Caco-2 (cell line): Measurements from ENCODE around the gene CSH2. TPM values are rescaled to one million over a fixed set of nuclear protein-coding genes. Genes with fewer than 3 reads are reported as not detected.

Experiments used
- BruUV-seq: library from RNA; stranded (reverse); fragments of 400-500 nt; replicated peaks from 2 replicates; lab custom pipeline; 2021; lab: Mats Ljungman, UMichigan
- CTCF ChIA-PET: fragments of 300-600 bp; sonication (Branson Sonifier 250); formaldehyde crosslinking; loops from one replicate; lab custom pipeline; 2022; ENCODE audit warnings: antibody characterized with exemption; lab: Charles Lee
- POLR2A ChIA-PET: fragments of 300-600 bp; sonication (Branson Sonifier 250); formaldehyde crosslinking; loops from one replicate; lab custom pipeline; 2022; ENCODE audit warnings: antibody characterized with exemption; lab: Charles Lee
- DNase-seq, 2 experiments: peaks; one replicate each; pipeline versions ENCODE4 v3.0.0 to v3.0.0-alpha.2; 2020 to 2022
- H3K27me3 ChIP-seq: replicated peaks from 2 replicates; pipeline ENCODE4 v1.6.0; 2011; ENCODE audit warnings: low read length; ENCODE audit not compliant: control insufficient read depth, insufficient read depth
- H3K36me3 ChIP-seq: 2 replicates; pipeline ENCODE4 v1.5.1; 2011; ENCODE audit warnings: low read length; ENCODE audit not compliant: control insufficient read depth, insufficient read depth
- H3K4me1 ChIP-seq: fragments of 250-450 bp; sonication (Bioruptor Pico); 2 replicates; pipeline ENCODE4 v1.5.1; 2020; ENCODE audit warnings: mild to moderate bottlenecking
- H3K4me3 ChIP-seq: 2 replicates; pipeline ENCODE4 v1.5.1; 2011; ENCODE audit warnings: low read depth, mild to moderate bottlenecking, control low read depth, low read length
- H3K9me3 ChIP-seq: fragments of 250-450 bp; sonication (Bioruptor Pico); 2 replicates; pipeline ENCODE4 v1.5.1; 2020; ENCODE audit warnings: mild to moderate bottlenecking, moderate library complexity
- H3K27ac Mint-ChIP-seq: one replicate; pipeline ENCODE4 v1.8.0; 2022; ENCODE audit warnings: mixed read lengths; ENCODE audit not compliant: unreplicated experiment
- H3K27me3 Mint-ChIP-seq: one replicate; pipeline ENCODE4 v1.8.0; 2022; ENCODE audit warnings: mixed read lengths; ENCODE audit not compliant: insufficient read depth, unreplicated experiment
- H3K36me3 Mint-ChIP-seq: one replicate; pipeline ENCODE4 v1.8.0; 2022; ENCODE audit warnings: mild to moderate bottlenecking, mixed read lengths; ENCODE audit not compliant: insufficient read depth, unreplicated experiment
- H3K4me1 Mint-ChIP-seq: one replicate; pipeline ENCODE4 v1.8.0; 2022; ENCODE audit warnings: low read depth, mixed read lengths; ENCODE audit not compliant: unreplicated experiment
- H3K4me3 Mint-ChIP-seq: one replicate; pipeline ENCODE4 v1.8.0; 2022; ENCODE audit warnings: mild to moderate bottlenecking, moderate library complexity, mixed read lengths; ENCODE audit not compliant: unreplicated experiment
- H3K9me3 Mint-ChIP-seq: one replicate; pipeline ENCODE4 v1.8.0; 2022; ENCODE audit warnings: mixed read lengths; ENCODE audit not compliant: unreplicated experiment
- CTCF ChIP-seq, 2 experiments: fragments of 200-600 bp in 1 of 2; IDR thresholded peaks; 1 replicate in 1 of 2; 2 replicates in 1 of 2; pipeline versions ENCODE4 v1.5.1 to v1.8.0; 2011 to 2022; ENCODE audit warnings: antibody characterized with exemption in 1 of 2, control low read depth in 1 of 2, inconsistent platforms in 1 of 2, low read depth in 1 of 2, low read length in 1 of 2, mild to moderate bottlenecking in 1 of 2, moderate library complexity in 1 of 2; ENCODE audit not compliant: insufficient read depth in 1 of 2, severe bottlenecking in 1 of 2, unreplicated experiment in 1 of 2
- intact Hi-C: fragments of 100-400 bp; cut with micrococcal nuclease; formaldehyde crosslinking; loops from one replicate; pipeline ENCODE4 v1.10.0; 2022; ENCODE audit not compliant: unreplicated experiment
- total RNA-seq: library from RNA; stranded (reverse); gene quantifications from 2 replicates; pipeline ENCODE4 v1.2.3, GENCODE V29; 2022

Gene CSH2
- total RNA-seq, 1 experiment from 2014 or later: not detected

- H3K36me3 ChIP-seq: peaks cover 12% of the 10 kb centered on the region
- CTCF ChIA-PET: interaction anchor here (0.6 to 0.9 kb wide), 3 partner anchors 11 to 1215 kb away, joined by 3 to 4 read pairs (median 3); no protein-coding TSS in a partner anchor
- peak overlapping the region; percentile 15 for H3K27ac Mint-ChIP-seq
These were observed 43.2 kb downstream of the CSH2 start for GRCh38 chr17:63830278-63830677.

GRCh38 chr17:63828936-63829335 is 44.5 kb downstream of the CSH2 start:
- H3K36me3 Mint-ChIP-seq: peaks cover 97% of the 10 kb centered on the region
- Histone ChIP-seq H3K36me3 (peaks cover 11% of the 10 kb centered on the region), H3K4me3 (no peak overlapping the region), H3K9me3 (no peaks in the 10 kb centered on the region), H3K27me3 (no peaks in the 10 kb centered on the region), H3K4me1 (peaks cover 16% of the 10 kb centered on the region; the same call in 1 of the 2 replicates)
- H3K4me3 Mint-ChIP-seq: peak overlapping the region; percentile 36
- ChIA-PET POLR2A (no interaction called here), CTCF (interaction anchor here (1.2 kb wide), 1 partner anchor 11 kb away, joined by 4 read pairs; no protein-coding TSS in a partner anchor)
- no peak for TF ChIP-seq CTCF (IDR thresholded peaks at IDR 0.05; ENCODE audit: insufficient read depth in 1 of 2, low read depth in 1 of 2, low read length in 1 of 2, severe bottlenecking in 1 of 2, unreplicated experiment in 1 of 2)
- H3K4me1 Mint-ChIP-seq: peaks cover 17% of the 10 kb centered on the region
- intact Hi-C loops: loop anchor here (5.0 to 10.0 kb wide), 2 partner anchors 57 to 134 kb away; partner anchors contain the start of genes CCDC47 and DDX42
- H3K9me3 Mint-ChIP-seq: no peaks in the 10 kb centered on the region
- DNase-seq: no peak
- no TSS peak for BruUV-seq
- no peak overlapping the region for H3K27ac Mint-ChIP-seq
- no peaks in the 10 kb centered on the region for H3K27me3 Mint-ChIP-seq

More at GRCh38 chr17:63830278-63830677, 43.2 kb downstream of the CSH2 start:
- no TSS peak for BruUV-seq
- Mint-ChIP-seq H3K9me3 (no peaks in the 10 kb centered on the region), H3K27me3 (no peaks in the 10 kb centered on the region), H3K36me3 (peaks cover 97% of the 10 kb centered on the region), H3K4me3 (no peak overlapping the region), H3K4me1 (peaks cover 17% of the 10 kb centered on the region)
- no peaks in the 10 kb centered on the region for H3K27me3 ChIP-seq
- no peaks in the 10 kb centered on the region for H3K9me3 ChIP-seq
- H3K4me3 ChIP-seq: no peak overlapping the region
- POLR2A ChIA-PET: no interaction called here
- intact Hi-C loops: no loop called here
- DNase-seq: peak in 1 of 2 experiments; percentile 32
- no peak for TF ChIP-seq CTCF (IDR thresholded peaks at IDR 0.05; ENCODE audit: insufficient read depth in 1 of 2, low read depth in 1 of 2, low read length in 1 of 2, severe bottlenecking in 1 of 2, unreplicated experiment in 1 of 2)
- H3K4me1 ChIP-seq: peaks cover 16% of the 10 kb centered on the region; the same call in 1 of the 2 replicates

GRCh38 chr17:63827801-63828221 is 45.7 kb downstream of the CSH2 start:
- no peaks in the 10 kb centered on the region for H3K9me3 ChIP-seq
- no peaks in the 10 kb centered on the region for H3K9me3 Mint-ChIP-seq
- peaks cover 16% of the 10 kb centered on the region; the same call in 1 of the 2 replicates for H3K4me1 ChIP-seq
- ChIA-PET POLR2A (interaction anchor here (0.7 to 0.8 kb wide), 2 partner anchors 11 to 14 kb away, joined by 3 to 4 read pairs; no protein-coding TSS in a partner anchor), CTCF (interaction anchor here (0.7 to 1.2 kb wide), 3 partner anchors 9 to 22 kb away, joined by 4 to 7 read pairs (median 6); no protein-coding TSS in a partner anchor)
- H3K27me3 ChIP-seq: no peaks in the 10 kb centered on the region
- DNase-seq: no peak
- H3K4me1 Mint-ChIP-seq: peaks cover 17% of the 10 kb centered on the region
- H3K36me3 Mint-ChIP-seq: peaks cover 97% of the 10 kb centered on the region
- BruUV-seq: no TSS peak
- no peaks in the 10 kb centered on the region for H3K27me3 Mint-ChIP-seq
- intact Hi-C loops: loop anchor here (1.0 to 10.0 kb wide), 3 partner anchors 14 to 133 kb away; partner anchors contain the start of genes CCDC47, DDX42 and SMARCD2
- H3K4me3 ChIP-seq: peak overlapping the region; percentile 83
- H3K4me3 Mint-ChIP-seq: peak overlapping the region; percentile 84
- H3K27ac Mint-ChIP-seq: peak overlapping the region; percentile 99
- no peak for TF ChIP-seq CTCF (IDR thresholded peaks at IDR 0.05; ENCODE audit: insufficient read depth in 1 of 2, low read depth in 1 of 2, low read length in 1 of 2, severe bottlenecking in 1 of 2, unreplicated experiment in 1 of 2)
- peaks cover 10% of the 10 kb centered on the region for H3K36me3 ChIP-seq
